HepG2 (cell line): ENCODE results near the gene ZFP36.

Experiments
- GABPB1 ChIP-seq: IDR thresholded peaks from 2 replicates; pipeline ENCODE4 v1.6.1; 2016; ENCODE audit warnings: mild to moderate bottlenecking, missing genetic modification reagents, moderate library complexity, missing compliant biosample characterization
- SMC3 ChIP-seq: IDR thresholded peaks from 2 replicates; pipeline ENCODE4 v1.6.1; 2011; ENCODE audit warnings: low read length, improper control_type of control experiment
- SYNCRIP ChIP-seq: fragments of 200-400 bp; formaldehyde crosslinking; IDR thresholded peaks from 2 replicates; pipeline ENCODE4 v1.6.1; 2018; ENCODE audit warnings: mild to moderate bottlenecking, low read depth, low read length; ENCODE audit not compliant: insufficient read depth
- ZNF205 ChIP-seq: IDR thresholded peaks from 2 replicates; pipeline ENCODE4 v1.6.1; 2018; ENCODE audit warnings: missing biosample characterization, missing genetic modification reagents
- ZNF83 ChIP-seq: sonication (generic); formaldehyde crosslinking; IDR thresholded peaks from 2 replicates; pipeline ENCODE4 v1.4.0; 2020; ENCODE audit warnings: missing genetic modification reagents, mild to moderate bottlenecking, borderline replicate concordance
- TF ChIP-seq, protein P1 (sequence below): sonication (generic); formaldehyde crosslinking; conservative IDR thresholded peaks from 2 replicates; pipeline ENCODE4 v1.8.0; 2022; ENCODE audit warnings: low read depth, missing genetic modification reagents
- TF ChIP-seq, protein P2 (sequence below): sonication (generic); formaldehyde crosslinking; IDR thresholded peaks from 2 replicates; pipeline ENCODE4 v1.5.0; 2020; ENCODE audit warnings: mild to moderate bottlenecking, missing genetic modification reagents, moderate library complexity

DNA sequence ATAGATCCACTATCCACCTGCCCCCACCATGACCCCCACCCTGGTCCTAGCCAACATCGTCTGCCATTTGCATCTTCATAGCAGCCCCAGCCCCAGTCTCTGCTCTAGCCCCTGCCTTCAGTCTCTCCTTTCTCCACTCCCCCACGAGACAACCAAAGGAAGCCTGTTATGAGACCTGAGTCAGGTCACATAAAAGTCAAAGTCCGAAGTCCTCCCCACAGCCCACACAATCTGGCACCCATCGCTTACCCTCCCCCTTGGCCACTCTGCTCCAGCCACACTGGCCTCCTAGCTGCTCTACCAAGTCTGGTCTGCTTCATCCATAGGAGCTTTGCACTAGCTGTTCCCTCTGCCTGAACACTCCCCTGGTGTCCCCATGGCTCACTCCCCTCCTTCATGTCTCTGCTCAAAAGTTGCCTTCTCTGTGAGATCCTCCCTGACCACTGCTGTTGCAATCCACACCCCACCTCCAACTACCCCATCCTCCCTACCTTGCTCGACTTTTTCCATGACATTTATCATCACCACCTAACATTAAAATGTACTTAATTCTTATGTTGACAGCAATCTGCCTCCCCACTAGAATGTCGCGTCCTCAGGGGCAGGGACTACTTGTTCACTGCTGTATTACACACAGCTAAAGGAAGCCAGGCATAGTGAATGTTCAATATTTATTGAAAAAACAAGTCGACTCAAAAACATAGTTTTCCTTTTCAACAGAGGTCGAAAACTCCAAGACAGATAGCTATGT, 4.6 kb downstream of the ZFP36 start:
- TF ChIP-seq SYNCRIP = no peak
- TF ChIP-seq, protein P1, sequence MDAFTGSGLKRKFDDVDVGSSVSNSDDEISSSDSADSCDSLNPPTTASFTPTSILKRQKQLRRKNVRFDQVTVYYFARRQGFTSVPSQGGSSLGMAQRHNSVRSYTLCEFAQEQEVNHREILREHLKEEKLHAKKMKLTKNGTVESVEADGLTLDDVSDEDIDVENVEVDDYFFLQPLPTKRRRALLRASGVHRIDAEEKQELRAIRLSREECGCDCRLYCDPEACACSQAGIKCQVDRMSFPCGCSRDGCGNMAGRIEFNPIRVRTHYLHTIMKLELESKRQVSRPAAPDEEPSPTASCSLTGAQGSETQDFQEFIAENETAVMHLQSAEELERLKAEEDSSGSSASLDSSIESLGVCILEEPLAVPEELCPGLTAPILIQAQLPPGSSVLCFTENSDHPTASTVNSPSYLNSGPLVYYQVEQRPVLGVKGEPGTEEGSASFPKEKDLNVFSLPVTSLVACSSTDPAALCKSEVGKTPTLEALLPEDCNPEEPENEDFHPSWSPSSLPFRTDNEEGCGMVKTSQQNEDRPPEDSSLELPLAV = no peak
- no peak for TF ChIP-seq ZNF83 (CRISPR knock-in tag)
- no peak for TF ChIP-seq ZNF205 (CRISPR knock-in tag)
- TF ChIP-seq SMC3 = 0 out of 2 replicates have a peak, but pooled peaks have one; percentile 3
- no peak for TF ChIP-seq GABPB1
- TF ChIP-seq, protein P2, sequence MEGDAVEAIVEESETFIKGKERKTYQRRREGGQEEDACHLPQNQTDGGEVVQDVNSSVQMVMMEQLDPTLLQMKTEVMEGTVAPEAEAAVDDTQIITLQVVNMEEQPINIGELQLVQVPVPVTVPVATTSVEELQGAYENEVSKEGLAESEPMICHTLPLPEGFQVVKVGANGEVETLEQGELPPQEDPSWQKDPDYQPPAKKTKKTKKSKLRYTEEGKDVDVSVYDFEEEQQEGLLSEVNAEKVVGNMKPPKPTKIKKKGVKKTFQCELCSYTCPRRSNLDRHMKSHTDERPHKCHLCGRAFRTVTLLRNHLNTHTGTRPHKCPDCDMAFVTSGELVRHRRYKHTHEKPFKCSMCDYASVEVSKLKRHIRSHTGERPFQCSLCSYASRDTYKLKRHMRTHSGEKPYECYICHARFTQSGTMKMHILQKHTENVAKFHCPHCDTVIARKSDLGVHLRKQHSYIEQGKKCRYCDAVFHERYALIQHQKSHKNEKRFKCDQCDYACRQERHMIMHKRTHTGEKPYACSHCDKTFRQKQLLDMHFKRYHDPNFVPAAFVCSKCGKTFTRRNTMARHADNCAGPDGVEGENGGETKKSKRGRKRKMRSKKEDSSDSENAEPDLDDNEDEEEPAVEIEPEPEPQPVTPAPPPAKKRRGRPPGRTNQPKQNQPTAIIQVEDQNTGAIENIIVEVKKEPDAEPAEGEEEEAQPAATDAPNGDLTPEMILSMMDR (CRISPR knock-in tag) = peak; percentile 6; the same call in 1 of the 2 replicates
